GM19455 (cell line): ENCODE results near the gene LIPC.

Source experiments
- ATAC-seq: cut with Tn5 transposase; IDR thresholded peaks from one replicate; pipeline ENCODE4 v1.9.1; 2021; ENCODE audit not compliant: unreplicated experiment

LIPC gene

GRCh38 chr15:58453931-58454793 is 22.4 kb downstream of the LIPC start:
- ATAC-seq = no peak

- no peak for ATAC-seq
Measured at GRCh38 chr15:58454950-58455401, 23.2 kb downstream of the LIPC start.

DNA sequence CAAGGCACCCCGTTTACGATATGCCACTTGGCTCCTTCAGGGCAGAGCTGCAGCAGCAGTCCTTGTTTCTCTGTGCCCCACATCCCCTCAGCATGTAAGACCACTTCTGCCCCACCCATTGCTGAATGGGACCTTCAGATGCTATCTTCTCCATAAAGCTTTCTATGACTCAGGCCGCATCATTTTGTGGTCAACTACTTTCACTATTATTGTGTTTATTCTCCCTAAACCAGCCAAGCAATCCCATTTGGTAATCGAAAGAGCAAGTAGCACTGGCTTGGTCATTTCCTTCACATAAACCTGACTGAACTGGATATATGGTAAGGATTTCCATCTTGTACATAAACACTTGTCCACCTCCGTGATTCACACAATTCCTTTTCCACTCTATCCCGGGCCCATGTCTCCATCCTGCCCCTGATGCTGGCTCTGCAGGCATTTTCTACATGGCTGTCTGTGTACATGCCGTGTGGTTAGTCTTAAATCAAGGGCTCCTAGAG is 25.7 kb downstream of the LIPC start:
- no peak for ATAC-seq

- no peak for ATAC-seq
Measured at GRCh38 chr15:58458076-58458475, 26.3 kb downstream of the LIPC start.

- ATAC-seq = no peak
Measured at GRCh38 chr15:58459045-58459444, 27.3 kb downstream of the LIPC start.

- ATAC-seq = no peak
Measured at GRCh38 chr15:58459560-58459959, 27.8 kb downstream of the LIPC start.

GRCh38 chr15:58460116-58460790 is 28.5 kb downstream of the LIPC start:
- ATAC-seq = no peak

- no peak for ATAC-seq
Measured at GRCh38 chr15:58460872-58461271, 29.1 kb downstream of the LIPC start.

- ATAC-seq = no peak
Measured at GRCh38 chr15:58462547-58462946, 30.8 kb downstream of the LIPC start.

DNA sequence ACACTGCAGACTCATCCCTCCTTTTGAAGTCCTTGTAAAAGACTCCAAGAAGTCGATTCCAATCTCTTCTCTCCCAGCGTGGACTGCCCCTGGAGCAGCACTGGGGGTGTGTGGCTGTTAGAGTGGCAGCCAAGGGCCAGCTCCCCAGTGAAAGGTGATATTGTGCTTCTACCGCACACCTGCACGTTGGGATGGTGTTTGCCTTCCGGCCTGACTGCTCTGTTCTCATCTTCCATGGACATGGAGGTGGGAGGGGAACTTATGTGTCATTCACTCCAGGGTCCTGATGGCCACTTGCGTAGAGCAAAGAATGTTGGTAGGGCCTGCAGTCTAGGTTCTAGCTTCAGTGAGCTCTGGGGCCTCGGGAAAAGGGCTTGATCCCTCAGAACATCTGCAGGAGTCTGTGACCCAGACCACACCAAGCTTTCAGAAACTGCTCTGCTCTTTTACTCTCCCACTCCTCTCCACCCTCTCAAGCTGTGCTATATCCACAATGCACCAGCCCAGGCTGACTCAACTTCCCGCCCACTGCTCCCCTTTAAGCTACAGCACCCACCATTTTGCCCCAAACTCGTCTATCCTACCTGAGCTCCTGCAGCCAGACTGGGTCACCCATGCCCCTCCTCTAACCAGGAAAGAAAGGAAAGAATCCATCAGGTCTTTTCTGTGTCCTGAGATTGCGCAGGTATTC is 31.3 kb downstream of the LIPC start:
- no peak for ATAC-seq

- no peak for ATAC-seq
Measured at GRCh38 chr15:58463815-58464650, 32.2 kb downstream of the LIPC start.

DNA sequence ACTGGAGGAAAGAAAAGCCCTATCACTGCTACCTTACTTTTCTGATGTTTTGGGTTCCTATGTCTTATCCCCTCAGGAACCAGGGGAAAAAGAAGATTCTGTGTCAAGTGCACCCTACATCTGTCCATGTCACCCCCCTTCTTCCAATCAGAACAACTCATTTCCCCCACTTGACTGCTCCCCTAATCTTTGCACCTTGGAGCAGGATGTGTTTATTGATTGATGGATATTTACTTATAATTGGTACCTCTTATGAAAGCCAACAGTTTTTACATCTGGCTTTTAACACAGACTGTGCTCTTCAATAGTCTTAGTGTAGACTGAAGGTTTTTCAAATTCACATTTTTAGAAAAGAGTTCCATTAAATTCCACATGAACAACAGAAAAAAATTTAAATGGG is 33.3 kb downstream of the LIPC start:
- no peak for ATAC-seq

DNA sequence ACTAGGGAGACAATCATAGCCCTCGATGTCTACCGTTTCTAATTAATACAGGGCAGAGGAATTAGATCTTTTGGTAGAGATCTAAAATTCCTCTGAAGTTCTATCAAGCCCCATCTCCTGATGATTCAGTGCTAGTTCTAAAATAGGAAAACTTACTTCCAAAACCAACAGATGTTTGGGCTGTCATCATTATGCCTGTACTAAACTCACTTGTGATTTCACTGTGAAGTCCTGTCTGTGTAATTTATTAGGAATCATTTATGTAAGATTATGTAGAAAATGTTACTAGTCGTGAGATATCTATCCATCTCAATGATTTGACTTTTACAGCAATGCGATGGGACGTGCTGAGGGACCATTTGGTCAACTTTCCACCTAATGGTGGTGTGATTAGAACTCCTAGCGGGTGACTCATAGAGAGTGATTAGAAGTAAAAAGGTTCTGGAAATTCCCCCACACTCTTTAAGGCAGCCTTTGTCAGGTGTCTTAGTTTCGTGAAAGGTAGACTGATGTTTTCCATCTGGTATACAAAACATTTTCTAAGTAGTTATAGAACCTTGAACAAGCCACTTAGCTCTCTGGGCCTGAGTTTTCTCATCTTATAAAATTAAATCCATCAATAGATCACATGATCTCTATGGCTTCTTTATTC is 34.2 kb downstream of the LIPC start:
- ATAC-seq = no peak

GRCh38 chr15:58466566-58466965 is 34.8 kb downstream of the LIPC start:
- no peak for ATAC-seq

DNA sequence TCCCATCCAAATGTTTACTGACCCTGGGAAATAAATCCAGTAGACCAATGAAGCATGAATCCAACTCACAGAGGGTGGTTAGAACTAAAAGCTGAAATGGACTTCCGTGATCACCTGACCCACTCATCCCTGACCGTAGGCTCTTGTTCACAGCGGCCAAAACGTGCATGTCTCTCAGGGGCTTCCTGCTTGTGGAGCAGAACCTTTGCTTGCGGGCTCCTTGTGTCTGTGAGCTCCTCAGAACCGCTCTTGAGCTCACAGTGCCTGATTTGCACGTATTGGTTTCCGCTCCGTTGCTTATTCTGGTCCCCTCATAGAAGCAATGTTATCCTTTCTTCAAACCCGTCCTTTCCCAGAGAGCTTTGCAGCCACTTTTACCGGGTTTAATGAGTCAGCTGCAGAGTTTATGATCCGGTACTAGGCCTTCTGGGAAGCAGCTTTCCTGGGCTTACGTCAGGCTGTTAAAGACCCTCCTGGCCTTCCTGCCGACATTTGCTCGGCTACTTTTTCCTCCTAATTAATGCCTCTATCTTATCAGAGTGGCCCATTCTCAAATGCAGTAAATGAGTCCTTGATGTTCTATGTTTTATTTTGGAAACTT is 35.4 kb downstream of the LIPC start:
- no peak for ATAC-seq

GRCh38 chr15:58467722-58468423 is 36.1 kb downstream of the LIPC start:
- no peak for ATAC-seq

- ATAC-seq = no peak
Measured at GRCh38 chr15:58469432-58470353, 37.9 kb downstream of the LIPC start.

GRCh38 chr15:58471348-58471747 is 39.6 kb downstream of the LIPC start:
- no peak for ATAC-seq
